Neural crest cell (in vitro differentiated cells): ENCODE data around the gene NPLOC4. TPM values are rescaled to one million over a fixed set of nuclear protein-coding genes. Genes with fewer than 3 reads are reported as not detected.
A peak's percentile ranks its signal among the peaks of the same experiment; 100 is the strongest.

Source experiments
- DNase-seq: peaks from one replicate; pipeline ENCODE4 v3.0.0; 2021; ENCODE audit warnings: low read depth, mixed read lengths, low spot score
- H3K27ac Mint-ChIP-seq: one replicate; pipeline ENCODE4 v1.8.0; 2021; ENCODE audit warnings: mild to moderate bottlenecking, mixed read lengths; ENCODE audit not compliant: unreplicated experiment
- H3K27me3 Mint-ChIP-seq: 2 replicates; pipeline ENCODE4 v1.8.0; 2021; ENCODE audit warnings: low read depth, mild to moderate bottlenecking, mixed read lengths
- H3K36me3 Mint-ChIP-seq: 2 replicates; pipeline ENCODE4 v1.8.0; 2021; ENCODE audit warnings: low read depth, mild to moderate bottlenecking, mixed read lengths
- H3K4me1 Mint-ChIP-seq: 2 replicates; pipeline ENCODE4 v1.8.0; 2021; ENCODE audit warnings: mixed read lengths
- H3K4me3 Mint-ChIP-seq: one replicate; pipeline ENCODE4 v1.8.0; 2021; ENCODE audit warnings: mild to moderate bottlenecking, mixed read lengths
- H3K9me3 Mint-ChIP-seq: 2 replicates; pipeline ENCODE4 v1.8.0; 2021; ENCODE audit warnings: mixed read lengths
- total RNA-seq: library from RNA; stranded (reverse); gene quantifications from 2 replicates; pipeline ENCODE4 v1.2.1, GENCODE V29; 2021
- TF ChIP-seq, protein P1 (sequence below): fragments of 200-600 bp; sonication (generic); conservative IDR thresholded peaks from 2 replicates; pipeline ENCODE4 v1.5.0; 2021; ENCODE audit warnings: antibody characterized with exemption, mild to moderate bottlenecking

NPLOC4 gene
- total RNA-seq, 1 donor from 2014 or later = 97.7 TPM

- no peak for DNase-seq
- H3K9me3 Mint-ChIP-seq = no peaks in the 10 kb centered on the region
- peak overlapping the region; percentile 75 for H3K27ac Mint-ChIP-seq
- TF ChIP-seq, protein P1, sequence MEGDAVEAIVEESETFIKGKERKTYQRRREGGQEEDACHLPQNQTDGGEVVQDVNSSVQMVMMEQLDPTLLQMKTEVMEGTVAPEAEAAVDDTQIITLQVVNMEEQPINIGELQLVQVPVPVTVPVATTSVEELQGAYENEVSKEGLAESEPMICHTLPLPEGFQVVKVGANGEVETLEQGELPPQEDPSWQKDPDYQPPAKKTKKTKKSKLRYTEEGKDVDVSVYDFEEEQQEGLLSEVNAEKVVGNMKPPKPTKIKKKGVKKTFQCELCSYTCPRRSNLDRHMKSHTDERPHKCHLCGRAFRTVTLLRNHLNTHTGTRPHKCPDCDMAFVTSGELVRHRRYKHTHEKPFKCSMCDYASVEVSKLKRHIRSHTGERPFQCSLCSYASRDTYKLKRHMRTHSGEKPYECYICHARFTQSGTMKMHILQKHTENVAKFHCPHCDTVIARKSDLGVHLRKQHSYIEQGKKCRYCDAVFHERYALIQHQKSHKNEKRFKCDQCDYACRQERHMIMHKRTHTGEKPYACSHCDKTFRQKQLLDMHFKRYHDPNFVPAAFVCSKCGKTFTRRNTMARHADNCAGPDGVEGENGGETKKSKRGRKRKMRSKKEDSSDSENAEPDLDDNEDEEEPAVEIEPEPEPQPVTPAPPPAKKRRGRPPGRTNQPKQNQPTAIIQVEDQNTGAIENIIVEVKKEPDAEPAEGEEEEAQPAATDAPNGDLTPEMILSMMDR = no peak
- peaks cover 44% of the 10 kb centered on the region for H3K27me3 Mint-ChIP-seq
- H3K4me1 Mint-ChIP-seq = peaks cover 38% of the 10 kb centered on the region
- peak overlapping the region; percentile 92 for H3K4me3 Mint-ChIP-seq
- H3K36me3 Mint-ChIP-seq = peaks cover 16% of the 10 kb centered on the region
These were observed 121.3 kb downstream of the NPLOC4 start for GRCh38 chr17:81515530-81516041.

DNA sequence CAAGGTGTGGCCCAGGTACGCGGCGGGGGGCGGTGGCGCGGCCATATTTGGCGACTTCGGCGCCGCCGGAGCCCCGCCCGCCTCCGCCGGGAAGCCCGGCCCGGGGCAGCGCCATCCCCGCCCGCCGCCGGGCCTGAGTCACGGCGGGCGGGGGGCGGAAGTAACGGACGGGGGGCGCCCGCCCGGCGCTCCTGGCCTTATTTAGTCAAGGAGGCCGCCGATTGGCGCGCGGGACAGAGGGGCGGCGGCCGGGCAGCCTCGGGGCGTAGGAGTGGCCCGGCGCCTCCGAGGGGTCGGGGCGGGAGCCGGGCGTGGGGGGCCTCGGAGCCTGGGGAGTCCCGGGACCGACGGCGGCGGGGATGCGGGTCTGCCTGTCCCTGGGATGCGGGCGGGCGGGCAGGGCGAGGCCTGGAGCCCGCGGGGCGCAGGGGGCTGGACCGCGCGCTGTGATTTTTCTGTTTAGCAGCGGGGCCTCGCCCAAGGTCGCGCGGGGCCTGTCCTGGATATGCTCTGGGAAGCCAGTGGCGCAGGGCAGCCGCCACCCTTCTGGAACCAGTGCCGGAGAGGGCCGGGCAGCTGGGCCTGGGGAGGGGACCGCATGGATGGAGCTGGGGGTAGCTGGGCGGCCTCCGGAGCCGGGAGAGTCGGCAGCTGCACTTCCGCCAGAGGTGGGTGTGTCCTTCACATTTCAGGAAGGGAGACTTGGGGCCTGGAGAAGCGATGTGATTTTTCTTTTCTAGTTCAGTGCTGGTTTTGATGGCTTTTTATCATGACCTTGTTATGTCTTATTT, 122.0 kb downstream of the NPLOC4 start:
- Mint-ChIP-seq H3K4me3 (peak overlapping the region; percentile 92), H3K27me3 (peaks cover 43% of the 10 kb centered on the region), H3K4me1 (peaks cover 42% of the 10 kb centered on the region), H3K27ac (peak overlapping the region; percentile 75), H3K36me3 (peaks cover 22% of the 10 kb centered on the region), H3K9me3 (no peaks in the 10 kb centered on the region)
- DNase-seq = no peak
- TF ChIP-seq, protein P1 = no peak

GRCh38 chr17:81514489-81514738, 122.5 kb downstream of the NPLOC4 start:
- peaks cover 47% of the 10 kb centered on the region for H3K4me1 Mint-ChIP-seq
- TF ChIP-seq, protein P1 = no peak
- H3K4me3 Mint-ChIP-seq = peak overlapping the region; percentile 82
- H3K9me3 Mint-ChIP-seq = no peaks in the 10 kb centered on the region
- no peak overlapping the region for H3K27ac Mint-ChIP-seq
- peaks cover 45% of the 10 kb centered on the region for H3K27me3 Mint-ChIP-seq
- peaks cover 28% of the 10 kb centered on the region for H3K36me3 Mint-ChIP-seq
- DNase-seq = no peak

DNA sequence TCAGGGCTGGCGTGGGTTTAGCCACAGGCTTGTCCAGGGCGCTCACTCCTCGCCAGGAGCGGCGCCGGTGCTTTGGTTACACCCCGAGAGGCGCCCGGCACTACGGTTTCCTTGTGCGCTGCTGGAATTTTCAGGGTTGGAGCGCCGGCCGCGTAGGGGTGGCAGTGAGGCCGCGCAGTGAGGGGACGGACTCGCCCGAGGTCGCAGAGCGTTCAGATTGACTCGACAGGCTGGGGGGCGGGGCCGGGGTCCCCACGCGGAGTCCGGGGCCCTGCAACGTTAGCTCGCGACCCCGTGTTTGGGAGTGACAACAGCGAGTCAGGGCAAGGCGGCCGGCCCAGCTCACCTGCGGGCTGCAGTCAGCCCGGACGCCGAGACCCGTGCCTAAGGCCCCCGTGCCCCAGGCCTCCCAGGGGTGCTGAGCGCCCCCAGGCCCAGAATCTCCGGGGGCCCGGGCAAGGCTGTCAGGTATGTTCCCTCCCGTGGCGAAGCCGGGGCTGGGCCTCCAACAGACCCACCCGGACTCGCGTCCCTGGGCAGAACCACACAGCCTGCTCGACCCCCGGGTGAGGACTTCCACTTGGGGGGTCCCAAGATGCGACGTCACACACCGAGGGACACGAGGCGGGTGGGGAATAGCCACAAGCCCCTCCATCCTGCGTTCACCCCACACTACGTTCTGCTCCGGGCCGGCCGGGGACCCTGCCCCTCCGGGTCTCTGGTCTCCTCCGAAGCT, 123.0 kb downstream of the NPLOC4 start:
- TF ChIP-seq, protein P1 = no peak
- H3K4me1 Mint-ChIP-seq = peaks cover 52% of the 10 kb centered on the region
- H3K36me3 Mint-ChIP-seq = peaks cover 33% of the 10 kb centered on the region
- peaks cover 50% of the 10 kb centered on the region for H3K27me3 Mint-ChIP-seq
- DNase-seq = peak; percentile 60
- H3K27ac Mint-ChIP-seq = peak overlapping the region; percentile 90
- H3K9me3 Mint-ChIP-seq = no peaks in the 10 kb centered on the region
- H3K4me3 Mint-ChIP-seq = peak overlapping the region; percentile 93

DNA sequence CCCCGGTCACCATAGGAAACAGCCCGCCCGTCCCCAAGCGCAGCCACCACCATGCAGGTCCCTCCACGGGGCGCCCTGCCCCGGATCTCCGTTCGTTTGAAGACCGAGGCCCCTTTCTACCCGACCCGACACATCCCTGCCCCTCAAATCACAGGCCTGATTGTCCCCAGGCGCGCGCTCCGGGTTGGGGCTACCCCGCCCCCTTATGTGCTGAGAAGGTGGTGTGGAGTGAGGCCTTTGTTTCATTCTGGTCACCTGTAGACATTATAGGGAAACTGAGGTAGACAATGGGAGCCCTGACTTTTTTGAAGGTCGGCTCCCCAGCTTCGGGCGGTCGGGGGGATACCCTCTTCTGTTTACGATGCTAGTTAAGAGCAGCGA, 123.5 kb downstream of the NPLOC4 start:
- H3K4me1 Mint-ChIP-seq = peaks cover 54% of the 10 kb centered on the region
- TF ChIP-seq, protein P1 = no peak
- peak; percentile 55 for DNase-seq
- peak overlapping the region; percentile 90 for H3K27ac Mint-ChIP-seq
- H3K4me3 Mint-ChIP-seq = peak overlapping the region; percentile 93
- peaks cover 51% of the 10 kb centered on the region for H3K27me3 Mint-ChIP-seq
- peaks cover 38% of the 10 kb centered on the region for H3K36me3 Mint-ChIP-seq
- no peaks in the 10 kb centered on the region for H3K9me3 Mint-ChIP-seq
